Activated naive CD8-positive, alpha-beta T cell (primary cell): Measurements from ENCODE around the gene CNOT6L.
A peak's percentile ranks its signal among the peaks of the same experiment; 100 is the strongest.
"Not testable (repeated sequence)": the region's sequence is repeated elsewhere in the genome, so short reads cannot be mapped to it uniquely, and the experiment has no call there.

Experiments used
- H3K27ac Mint-ChIP-seq: one replicate; pipeline ENCODE4 v1.8.0; 2021; ENCODE audit warnings: mixed read lengths
- H3K27me3 Mint-ChIP-seq: one replicate; pipeline ENCODE4 v1.8.0; 2021; ENCODE audit warnings: mixed read lengths
- H3K36me3 Mint-ChIP-seq: one replicate; pipeline ENCODE4 v1.8.0; 2021; ENCODE audit warnings: mixed read lengths
- H3K4me1 Mint-ChIP-seq: one replicate; pipeline ENCODE4 v1.8.0; 2021; ENCODE audit warnings: low read depth, mixed read lengths
- H3K4me3 Mint-ChIP-seq: one replicate; pipeline ENCODE4 v1.8.0; 2021; ENCODE audit warnings: mild to moderate bottlenecking, mixed read lengths
- H3K9me3 Mint-ChIP-seq: one replicate; pipeline ENCODE4 v1.8.0; 2021; ENCODE audit warnings: low read depth, mixed read lengths

Gene CNOT6L

GRCh38 chr4:77721073-77721472 lies 98.1 kb downstream of the CNOT6L start:
- Mint-ChIP-seq H3K9me3 (no peaks in the 10 kb centered on the region), H3K36me3 (peaks cover 21% of the 10 kb centered on the region), H3K4me1 (peaks cover 40% of the 10 kb centered on the region), H3K27ac (no peak overlapping the region), H3K4me3 (no peak overlapping the region), H3K27me3 (no peaks in the 10 kb centered on the region)

- peaks cover 48% of the 10 kb centered on the region for H3K4me1 Mint-ChIP-seq
- H3K36me3 Mint-ChIP-seq = peaks cover 26% of the 10 kb centered on the region
- H3K4me3 Mint-ChIP-seq, H3K27ac Mint-ChIP-seq, H3K9me3 Mint-ChIP-seq, H3K27me3 Mint-ChIP-seq: not testable (repeated sequence)
Observed at GRCh38 chr4:77718500-77718899, 100.7 kb downstream of the CNOT6L start.

DNA sequence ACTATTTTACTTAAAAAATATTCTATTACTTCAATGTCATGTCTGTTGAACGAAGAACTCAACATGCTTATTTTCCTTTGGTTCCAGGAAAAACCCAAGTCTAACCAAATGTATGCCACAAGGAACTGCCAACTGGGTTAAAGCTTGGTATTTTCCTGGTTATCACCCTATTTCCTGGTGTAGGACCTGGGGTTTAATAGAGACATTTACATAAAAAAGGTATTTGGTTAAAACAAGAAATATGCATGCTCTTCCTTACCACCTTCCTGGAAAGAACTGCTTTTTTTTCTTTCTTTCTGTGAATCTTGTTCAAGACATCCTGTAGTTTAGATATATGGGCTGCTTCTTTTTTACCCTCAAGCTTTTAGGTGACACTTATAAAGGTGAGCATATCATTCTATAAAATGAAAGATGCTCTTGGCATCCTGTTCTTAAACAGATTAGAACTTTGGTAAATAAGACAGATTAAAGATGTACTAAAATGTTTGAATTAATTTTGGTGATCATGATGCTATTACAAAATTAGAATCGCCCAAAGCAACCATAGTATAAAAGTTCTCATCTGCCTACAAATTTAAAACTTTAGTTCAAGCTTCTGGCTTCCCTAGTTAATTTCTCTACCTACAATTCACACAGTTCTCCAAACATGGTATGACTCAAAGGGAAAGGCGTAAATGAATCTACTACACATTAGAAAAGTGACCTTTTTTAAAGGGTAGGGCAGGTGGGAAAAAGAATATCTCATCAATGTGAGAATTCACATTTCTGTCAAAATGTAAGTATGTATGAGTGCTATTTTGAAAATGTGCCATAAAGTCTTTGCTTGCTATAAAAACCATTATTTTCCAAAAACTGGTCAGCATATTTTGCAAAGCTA lies 103.5 kb downstream of the CNOT6L start:
- H3K4me3 Mint-ChIP-seq = no peak overlapping the region
- no peaks in the 10 kb centered on the region for H3K9me3 Mint-ChIP-seq
- H3K36me3 Mint-ChIP-seq = peaks cover 23% of the 10 kb centered on the region
- H3K4me1 Mint-ChIP-seq = peaks cover 44% of the 10 kb centered on the region
- H3K27ac Mint-ChIP-seq = peak overlapping the region; percentile 78
- no peaks in the 10 kb centered on the region for H3K27me3 Mint-ChIP-seq

DNA sequence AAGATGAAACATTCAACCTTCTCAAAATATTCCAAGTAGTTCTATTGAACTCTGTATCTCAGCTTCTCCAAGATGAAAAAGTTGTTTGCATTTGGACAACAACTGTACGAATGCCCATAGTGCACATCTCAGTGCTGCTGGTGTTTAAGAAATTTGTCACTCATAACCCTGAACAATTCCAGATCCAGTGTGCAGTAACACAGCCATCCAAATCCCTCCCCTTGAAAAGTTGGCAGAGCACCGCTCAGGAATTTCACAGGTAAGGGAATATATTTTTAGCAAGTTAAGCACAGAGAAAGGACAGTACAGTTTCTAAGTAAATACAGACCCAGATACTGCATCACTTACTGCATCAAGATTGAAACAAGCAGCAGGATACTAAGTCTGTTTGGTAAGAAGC lies 104.7 kb downstream of the CNOT6L start:
- Mint-ChIP-seq H3K4me3 (no peak overlapping the region), H3K36me3 (peaks cover 19% of the 10 kb centered on the region), H3K27ac (peak overlapping the region; percentile 75), H3K9me3 (no peaks in the 10 kb centered on the region), H3K4me1 (peaks cover 42% of the 10 kb centered on the region), H3K27me3 (no peaks in the 10 kb centered on the region)

GRCh38 chr4:77713884-77714283 lies 105.3 kb downstream of the CNOT6L start:
- Mint-ChIP-seq H3K4me1 (peaks cover 36% of the 10 kb centered on the region), H3K9me3 (no peaks in the 10 kb centered on the region), H3K27me3 (no peaks in the 10 kb centered on the region), H3K4me3 (no peak overlapping the region), H3K27ac (no peak overlapping the region), H3K36me3 (peaks cover 16% of the 10 kb centered on the region)

- Mint-ChIP-seq H3K4me1 (peaks cover 29% of the 10 kb centered on the region), H3K27ac (no peak overlapping the region), H3K27me3 (no peaks in the 10 kb centered on the region), H3K9me3 (no peaks in the 10 kb centered on the region), H3K4me3 (no peak overlapping the region), H3K36me3 (peaks cover 16% of the 10 kb centered on the region)
Observed at GRCh38 chr4:77712675-77713074, 106.5 kb downstream of the CNOT6L start.

GRCh38 chr4:77711469-77711868 lies 107.7 kb downstream of the CNOT6L start:
- no peak overlapping the region for H3K4me3 Mint-ChIP-seq
- no peaks in the 10 kb centered on the region for H3K9me3 Mint-ChIP-seq
- peaks cover 16% of the 10 kb centered on the region for H3K36me3 Mint-ChIP-seq
- peaks cover 18% of the 10 kb centered on the region for H3K4me1 Mint-ChIP-seq
- H3K27me3 Mint-ChIP-seq = no peaks in the 10 kb centered on the region
- H3K27ac Mint-ChIP-seq = peak overlapping the region; percentile 19

GRCh38 chr4:77710684-77711083 lies 108.5 kb downstream of the CNOT6L start:
- Mint-ChIP-seq H3K27ac (peak overlapping the region; percentile 2), H3K27me3 (no peaks in the 10 kb centered on the region), H3K9me3 (no peaks in the 10 kb centered on the region), H3K4me3 (no peak overlapping the region), H3K36me3 (peaks cover 13% of the 10 kb centered on the region), H3K4me1 (peaks cover 10% of the 10 kb centered on the region)

GRCh38 chr4:77710059-77710458 lies 109.1 kb downstream of the CNOT6L start:
- H3K9me3 Mint-ChIP-seq = no peaks in the 10 kb centered on the region

DNA sequence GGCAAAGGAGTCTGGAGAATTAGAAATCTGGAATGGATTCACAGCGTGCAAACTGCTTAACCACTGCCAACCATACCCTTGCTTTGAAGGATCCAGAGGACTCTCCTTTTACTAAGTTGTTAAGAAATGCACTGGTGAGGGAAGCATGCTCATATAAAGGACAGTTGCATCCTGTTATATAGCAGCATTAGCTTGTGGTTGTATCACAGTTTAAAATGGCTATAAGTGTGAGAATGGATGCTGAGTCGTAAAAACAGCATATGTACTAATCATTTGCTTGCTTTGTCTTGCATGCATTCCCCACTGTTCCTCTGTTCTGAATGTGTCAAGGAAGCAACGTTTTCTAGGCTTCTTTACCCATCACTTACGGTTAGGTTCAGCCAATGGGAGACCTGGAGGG lies 112.5 kb downstream of the CNOT6L start:
- H3K4me3 Mint-ChIP-seq = no peak overlapping the region
- no peaks in the 10 kb centered on the region for H3K27me3 Mint-ChIP-seq
- no peaks in the 10 kb centered on the region for H3K9me3 Mint-ChIP-seq
- H3K36me3 Mint-ChIP-seq = peaks cover 3% of the 10 kb centered on the region
- no peaks in the 10 kb centered on the region for H3K4me1 Mint-ChIP-seq
- H3K27ac Mint-ChIP-seq = no peak overlapping the region

More at GRCh38 chr4:77710059-77710458, 109.1 kb downstream of the CNOT6L start:
- Mint-ChIP-seq H3K27ac (no peak overlapping the region), H3K4me1 (peaks cover 7% of the 10 kb centered on the region), H3K36me3 (peaks cover 13% of the 10 kb centered on the region), H3K27me3 (no peaks in the 10 kb centered on the region), H3K4me3 (no peak overlapping the region)

DNA sequence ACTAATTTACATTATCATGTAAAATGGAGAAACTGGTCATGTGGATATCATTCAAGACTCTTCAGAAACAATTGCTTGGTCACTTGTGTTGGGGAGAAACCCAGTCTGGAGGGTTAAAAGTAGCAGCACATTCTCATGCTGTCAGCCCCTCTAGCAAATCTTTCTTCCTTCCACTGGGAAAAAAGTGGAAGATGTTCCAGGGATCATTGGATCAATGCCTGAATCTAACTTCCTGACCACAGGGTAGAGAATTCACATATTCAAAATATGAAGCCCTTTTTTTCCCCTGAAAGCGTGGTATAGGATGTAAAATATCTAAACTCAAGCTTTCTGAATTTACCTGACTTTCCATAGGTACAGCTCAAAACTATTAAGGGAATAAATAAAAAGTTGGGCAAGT lies 115.5 kb downstream of the CNOT6L start:
- no peaks in the 10 kb centered on the region for H3K4me1 Mint-ChIP-seq
- H3K36me3 Mint-ChIP-seq = peaks cover 3% of the 10 kb centered on the region
- no peak overlapping the region for H3K27ac Mint-ChIP-seq
- no peaks in the 10 kb centered on the region for H3K9me3 Mint-ChIP-seq
- no peak overlapping the region for H3K4me3 Mint-ChIP-seq
- no peaks in the 10 kb centered on the region for H3K27me3 Mint-ChIP-seq

GRCh38 chr4:77701121-77701520 lies 118.0 kb downstream of the CNOT6L start:
- Mint-ChIP-seq H3K4me3 (no peak overlapping the region), H3K27me3 (no peaks in the 10 kb centered on the region), H3K4me1 (no peaks in the 10 kb centered on the region), H3K27ac (no peak overlapping the region), H3K36me3 (peaks cover 3% of the 10 kb centered on the region), H3K9me3 (no peaks in the 10 kb centered on the region)

GRCh38 chr4:77699731-77700210 lies 119.4 kb downstream of the CNOT6L start:
- no peaks in the 10 kb centered on the region for H3K4me1 Mint-ChIP-seq
- no peak overlapping the region for H3K4me3 Mint-ChIP-seq
- no peaks in the 10 kb centered on the region for H3K9me3 Mint-ChIP-seq
- peaks cover 6% of the 10 kb centered on the region for H3K36me3 Mint-ChIP-seq
- H3K27ac Mint-ChIP-seq = no peak overlapping the region
- H3K27me3 Mint-ChIP-seq = no peaks in the 10 kb centered on the region

DNA sequence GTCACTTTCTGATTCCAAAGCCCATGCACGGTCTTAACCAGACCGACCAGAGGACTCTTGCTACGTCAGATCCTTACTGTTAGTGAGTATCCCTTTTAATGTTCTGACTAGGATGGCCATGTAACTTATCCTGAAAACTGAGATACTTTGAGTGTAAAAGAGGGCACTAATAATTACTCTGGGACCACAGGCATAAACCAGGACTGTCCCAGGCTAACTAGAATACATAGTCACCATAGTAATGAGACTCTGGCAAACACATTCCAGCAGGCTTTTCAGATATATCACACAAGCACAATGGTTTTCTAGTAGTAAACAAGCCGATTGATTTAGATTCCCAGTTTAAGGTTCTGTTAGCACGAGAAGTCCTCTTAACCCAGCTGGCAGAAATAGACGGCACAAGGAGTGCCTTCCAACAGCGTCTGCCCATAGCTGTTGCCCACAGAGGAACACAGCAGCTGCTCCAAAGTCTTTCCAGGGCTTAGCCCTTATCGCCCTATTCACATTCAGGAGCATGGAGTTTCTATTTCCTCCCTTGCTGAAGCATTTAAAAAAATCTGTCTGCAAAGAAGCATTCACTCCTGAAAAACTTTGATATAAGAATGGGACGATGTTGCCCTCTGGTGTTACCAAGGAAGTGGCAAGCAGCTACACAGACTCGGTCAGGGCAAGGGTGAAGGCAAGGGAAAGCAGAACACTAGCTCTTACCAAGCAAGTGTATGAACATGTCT lies 121.1 kb downstream of the CNOT6L start:
- no peaks in the 10 kb centered on the region for H3K9me3 Mint-ChIP-seq
- H3K27me3 Mint-ChIP-seq = no peaks in the 10 kb centered on the region
- peaks cover 9% of the 10 kb centered on the region for H3K36me3 Mint-ChIP-seq
- no peak overlapping the region for H3K4me3 Mint-ChIP-seq
- no peaks in the 10 kb centered on the region for H3K4me1 Mint-ChIP-seq
- no peak overlapping the region for H3K27ac Mint-ChIP-seq

DNA sequence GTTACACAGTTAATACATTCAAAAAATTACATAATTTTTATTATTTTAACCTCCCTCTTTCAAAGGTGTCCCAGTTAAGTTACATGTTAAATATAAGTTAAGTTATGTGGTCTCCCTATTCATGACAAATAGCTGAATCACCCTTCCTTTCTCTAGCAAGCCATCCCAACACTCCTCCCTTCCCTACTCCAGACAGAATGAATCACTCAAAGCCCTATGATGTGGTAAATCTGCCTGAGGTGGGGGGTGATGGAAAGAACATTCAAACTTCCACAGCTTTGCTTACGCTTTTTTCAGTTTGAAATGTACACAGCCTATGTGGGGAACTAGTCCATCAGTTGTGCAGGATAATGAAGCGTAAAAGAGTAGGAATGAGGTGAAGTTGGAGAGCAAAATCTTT lies 123.4 kb downstream of the CNOT6L start:
- no peaks in the 10 kb centered on the region for H3K4me1 Mint-ChIP-seq
- H3K36me3 Mint-ChIP-seq = peaks cover 8% of the 10 kb centered on the region
- H3K27ac Mint-ChIP-seq = no peak overlapping the region
- no peaks in the 10 kb centered on the region for H3K9me3 Mint-ChIP-seq
- no peak overlapping the region for H3K4me3 Mint-ChIP-seq
- H3K27me3 Mint-ChIP-seq = no peaks in the 10 kb centered on the region
